Middle frontal gyrus (tissue), 1 donor: ENCODE measurements around the gene ZNF581.
A peak's percentile ranks its signal among the peaks of the same experiment; 100 is the strongest.

ENCODE experiments used
- DNase-seq: peaks from one replicate; pipeline ENCODE4 v3.0.0-alpha.2; 2015; ENCODE audit warnings: low spot score; ENCODE audit errors: extremely low spot score

The ZNF581 gene

DNA sequence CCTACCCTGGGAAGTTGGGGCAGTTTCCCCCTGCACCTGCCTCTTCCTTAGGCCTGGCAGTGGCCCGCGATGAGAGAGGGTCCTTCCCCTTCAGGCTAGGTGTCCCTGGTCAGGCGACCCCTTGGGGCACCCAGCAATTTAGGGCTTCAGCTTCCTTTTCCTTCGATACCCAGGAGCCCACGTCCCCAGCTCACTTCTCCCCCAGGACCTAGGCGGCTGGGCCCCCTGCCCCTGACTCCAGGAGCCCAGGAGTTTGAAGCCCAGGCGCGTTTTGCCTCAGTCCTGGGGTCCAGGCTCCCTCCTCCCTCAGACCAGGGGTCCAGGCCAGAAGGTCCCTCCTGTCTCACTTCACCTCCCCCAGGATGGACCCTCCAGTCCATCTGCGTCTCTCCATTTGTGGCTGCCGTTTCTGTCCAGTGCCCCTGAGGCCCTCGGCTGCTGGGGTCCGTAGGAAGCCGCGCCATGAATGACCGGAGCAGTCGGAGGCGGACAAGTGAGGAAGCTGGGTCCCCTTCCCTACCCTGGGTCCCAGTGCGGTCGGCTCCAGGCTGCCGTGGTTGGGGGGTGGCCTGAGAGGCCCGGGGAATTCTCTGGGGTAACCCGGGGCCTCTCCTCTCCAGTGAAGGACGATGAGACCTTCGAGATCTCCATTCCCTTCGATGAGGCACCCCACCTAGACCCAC lies 5.3 kb downstream of the ZNF581 start:
- DNase-seq: no peak

- no peak for DNase-seq
Observed at GRCh38 chr19:55649268-55650125, 6.0 kb downstream of the ZNF581 start.

GRCh38 chr19:55650126-55650557 lies 6.7 kb downstream of the ZNF581 start:
- no peak for DNase-seq

DNA sequence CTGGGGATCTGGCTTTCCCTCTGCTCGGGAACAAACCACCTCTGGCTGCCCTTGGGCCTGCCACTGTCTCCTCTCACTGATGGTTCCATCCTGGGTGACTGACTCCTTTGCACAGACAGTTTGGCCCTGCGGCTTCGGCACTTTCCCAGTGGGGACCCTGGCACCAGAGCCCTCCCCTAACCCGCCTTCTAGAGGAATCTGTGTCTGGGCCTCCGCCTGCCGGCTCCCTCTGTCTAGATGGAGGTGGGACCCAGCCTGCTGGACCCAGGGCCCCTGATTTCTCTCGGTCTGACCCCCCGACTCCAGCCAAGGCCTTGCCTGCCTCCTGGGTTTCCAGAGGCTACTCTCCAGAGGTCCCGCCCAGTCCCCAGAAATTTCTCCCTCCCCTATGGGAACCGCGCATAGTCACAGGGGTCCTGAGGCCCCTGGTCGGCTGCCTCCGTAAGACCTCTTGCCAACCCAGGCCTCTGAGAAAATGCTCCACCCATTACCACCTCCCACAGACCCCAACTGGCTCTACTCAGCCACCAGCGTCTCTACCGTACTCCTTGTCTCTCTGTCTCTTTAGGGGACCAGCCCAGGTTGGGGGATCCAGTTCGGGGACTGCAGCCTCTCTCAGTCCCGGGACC lies 7.3 kb downstream of the ZNF581 start:
- no peak for DNase-seq

DNA sequence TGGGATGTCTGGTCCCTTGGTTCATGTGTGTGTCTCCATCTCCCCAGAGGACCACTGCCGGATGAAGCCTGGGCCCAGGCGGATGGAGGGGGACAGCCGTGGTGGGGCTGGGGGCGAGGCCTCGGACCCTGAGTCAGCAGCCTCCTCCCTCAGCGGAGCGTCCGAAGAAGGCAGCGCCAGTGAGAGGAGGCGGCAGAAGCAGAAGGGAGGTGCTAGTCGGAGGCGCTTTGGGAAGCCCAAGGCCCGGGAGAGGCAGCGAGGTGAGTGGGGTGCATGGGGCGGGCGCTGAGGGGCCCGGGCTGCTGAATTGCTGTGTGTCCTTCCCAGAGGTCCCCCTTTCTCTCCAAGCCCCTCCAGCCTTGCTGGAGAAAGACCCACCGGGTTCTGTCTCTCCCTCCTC lies 7.8 kb downstream of the ZNF581 start:
- no peak for DNase-seq

DNA sequence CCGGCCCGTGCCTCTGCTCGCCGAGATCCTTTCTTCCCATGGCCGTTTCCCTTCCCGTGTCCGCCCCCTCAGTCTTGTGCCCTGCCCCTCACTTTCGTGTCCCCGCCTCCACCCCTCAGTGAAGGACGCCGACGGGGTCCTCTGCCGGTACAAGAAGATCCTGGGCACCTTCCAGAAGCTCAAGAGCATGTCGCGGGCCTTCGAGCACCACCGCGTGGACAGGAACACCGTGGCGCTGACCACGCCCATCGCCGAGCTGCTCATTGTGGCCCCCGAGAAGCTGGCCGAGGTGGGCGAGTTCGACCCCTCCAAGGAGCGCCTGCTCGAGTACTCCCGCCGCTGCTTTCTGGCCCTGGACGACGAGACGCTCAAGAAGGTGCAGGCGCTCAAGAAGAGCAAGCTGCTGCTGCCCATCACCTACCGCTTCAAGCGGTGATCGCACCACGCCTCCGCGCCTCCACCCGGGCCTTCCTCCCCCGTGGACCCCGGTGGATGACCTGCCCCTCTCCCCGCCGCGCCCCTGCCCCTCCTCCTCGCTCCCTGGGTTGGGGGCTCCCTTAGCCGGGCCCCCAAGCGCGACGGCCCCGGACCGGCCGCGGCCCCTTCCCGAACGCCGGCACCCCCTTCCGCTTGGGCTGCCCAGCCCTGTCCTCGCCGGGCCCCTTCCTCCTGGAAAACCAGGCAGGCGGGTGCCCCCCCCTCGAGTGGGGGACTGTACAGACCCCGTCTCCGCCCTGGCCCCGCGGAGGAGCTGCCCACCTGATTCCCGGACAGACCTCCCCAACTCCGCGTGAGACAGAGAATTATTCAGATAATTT lies 9.1 kb downstream of the ZNF581 start:
- DNase-seq: no peak

DNA sequence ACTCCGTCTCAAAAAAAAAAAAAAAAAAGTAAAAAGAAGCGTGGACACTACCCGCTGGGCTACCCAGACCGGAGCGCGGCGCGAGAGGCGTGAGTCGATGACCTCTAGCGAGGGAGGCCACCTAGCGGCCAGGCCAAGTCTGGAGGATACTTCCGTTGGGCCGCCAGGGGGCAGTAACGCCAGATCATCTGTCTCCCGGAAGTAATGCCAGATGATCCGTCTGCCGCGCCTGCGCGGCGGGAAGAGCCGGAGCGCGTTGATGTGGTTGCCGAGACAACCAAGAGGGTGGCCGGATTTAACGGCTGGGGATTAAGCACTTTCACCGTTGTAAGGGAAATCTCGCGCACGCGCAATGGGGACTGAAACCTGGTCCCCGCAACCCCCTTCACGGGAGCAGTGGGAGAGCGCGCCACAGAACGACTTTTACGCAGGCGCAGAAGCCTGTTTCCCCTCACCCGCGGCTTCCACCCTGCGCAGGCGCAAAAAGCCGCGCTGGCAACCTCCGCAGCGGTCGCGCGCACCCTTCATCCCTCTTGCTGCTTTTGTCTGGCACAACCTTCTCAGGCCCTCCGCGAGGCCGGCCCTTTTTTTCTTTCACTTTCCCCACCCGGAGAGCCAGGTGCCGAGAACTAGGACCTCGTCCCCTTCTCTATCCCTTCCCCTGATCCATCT lies 10.3 kb downstream of the ZNF581 start:
- peak; percentile 98 for DNase-seq

GRCh38 chr19:55654323-55654867 lies 10.9 kb downstream of the ZNF581 start:
- peak; percentile 98 for DNase-seq

GRCh38 chr19:55654868-55655647 lies 11.6 kb downstream of the ZNF581 start, which contains the start of gene U2AF2:
Gene U2AF2, plus strand, starts transcription at chr19:55655035. Its CDS starts 70 bp downstream, at chr19:55655105.
- DNase-seq: peak; percentile 79

- no peak for DNase-seq
Observed at GRCh38 chr19:55655648-55656040, 12.2 kb downstream of the ZNF581 start.

GRCh38 chr19:55656552-55656951 lies 13.1 kb downstream of the ZNF581 start:
- no peak for DNase-seq

GRCh38 chr19:55656988-55657747 lies 13.7 kb downstream of the ZNF581 start:
- no peak for DNase-seq

GRCh38 chr19:55658846-55659459 lies 15.5 kb downstream of the ZNF581 start:
- DNase-seq: no peak

DNA sequence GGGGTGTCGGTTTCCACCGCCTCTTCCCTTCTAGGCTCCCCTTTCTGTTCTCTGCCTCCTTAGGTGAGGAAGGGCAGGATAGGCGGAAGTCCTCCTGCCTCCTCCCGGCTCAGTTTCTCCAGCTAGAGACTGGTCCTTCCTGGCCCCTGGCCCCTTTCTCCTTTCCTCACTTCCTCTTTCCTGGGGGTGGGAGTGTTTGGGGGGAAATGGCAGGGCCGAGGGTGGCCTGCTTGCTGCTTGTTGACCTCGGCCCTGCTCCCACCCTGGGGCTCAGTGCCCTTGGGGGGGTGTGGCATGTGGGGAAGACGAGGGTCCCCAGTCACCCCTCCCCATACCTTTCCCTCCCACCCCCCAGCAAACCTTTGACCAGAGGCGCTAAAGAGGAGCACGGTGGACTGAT lies 16.4 kb downstream of the ZNF581 start:
- no peak for DNase-seq

DNA sequence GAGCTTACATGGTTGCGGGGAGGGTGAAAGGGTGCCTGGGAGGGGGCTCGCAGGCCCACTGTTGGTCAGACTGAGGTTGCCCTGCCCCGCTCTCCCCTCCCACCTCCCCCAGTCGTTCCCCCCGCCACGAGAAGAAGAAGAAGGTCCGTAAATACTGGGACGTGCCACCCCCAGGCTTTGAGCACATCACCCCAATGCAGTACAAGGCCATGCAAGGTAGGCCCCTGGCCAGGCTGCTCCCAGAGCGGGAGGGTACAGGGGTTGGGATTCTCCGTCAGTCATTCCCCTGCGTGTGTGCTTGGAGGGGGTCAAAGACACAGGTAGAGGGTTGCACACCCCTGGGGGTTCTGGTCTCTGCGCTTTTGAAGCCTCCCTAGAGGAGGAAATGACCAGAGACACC lies 17.0 kb downstream of the ZNF581 start:
- DNase-seq: no peak

- no peak for DNase-seq
Observed at GRCh38 chr19:55660991-55661390, 17.5 kb downstream of the ZNF581 start.

DNA sequence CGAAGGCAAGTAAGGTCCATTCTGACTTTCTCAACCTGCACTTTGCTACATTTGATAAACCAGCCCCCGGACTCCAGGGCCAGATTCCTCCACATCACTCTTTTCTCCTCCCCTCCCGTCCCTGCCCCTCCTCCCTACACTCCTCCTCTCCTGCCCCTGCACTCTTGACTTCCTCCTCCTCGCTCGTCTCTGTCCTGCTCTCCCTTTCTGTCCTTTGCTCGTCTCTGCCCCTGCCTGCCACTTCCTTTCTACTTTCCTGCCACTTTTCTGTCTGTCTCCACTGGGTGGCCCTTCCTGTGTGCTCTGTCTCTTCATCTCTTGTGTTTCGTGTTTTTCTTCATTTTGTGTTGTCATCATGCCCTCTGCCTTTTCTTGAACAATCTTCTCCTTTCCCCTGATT lies 18.4 kb downstream of the ZNF581 start:
- no peak for DNase-seq

- DNase-seq: no peak
Observed at GRCh38 chr19:55663846-55664536, 20.5 kb downstream of the ZNF581 start.
